ENCODE measurements around the gene APOA1. TPM values are rescaled to one million over a fixed set of nuclear protein-coding genes. Genes with fewer than 3 reads are reported as not detected.

The APOA1 gene
- total RNA-seq, 2 donors from 2014 or later, result 91.8 to 120 TPM

- Histone ChIP-seq H3K9ac (ENCODE audit: extremely low read depth, low read length, poor library complexity, severe bottlenecking) (no peak overlapping the region), H3K4me3 (ENCODE audit: low read length) (no peak overlapping the region), H3K27ac (ENCODE audit: low read depth, low read length) (no peak overlapping the region), H3K9me3 (ENCODE audit: control insufficient read depth, low read length) (peaks cover 3% of the 10 kb centered on the region), H3K4me1 (ENCODE audit: control insufficient read depth, insufficient read depth, low read length) (peaks cover 4% of the 10 kb centered on the region), H3K27me3 (ENCODE audit: control insufficient read depth, insufficient read depth, low read length, poor library complexity, severe bottlenecking) (no peaks in the 10 kb centered on the region), H3K36me3 (ENCODE audit: control insufficient read depth, insufficient read depth, low read length) (peaks cover 53% of the 10 kb centered on the region)
- 93 to 97% methylated on average over 3 to 6 of the region's 6 CpGs for WGBS, 2 experiments (ENCODE audit: insufficient coverage in 1 of 2, insufficient read length in 1 of 2)
- Mint-ChIP-seq H3K36me3 (ENCODE audit: low read depth) (peaks cover 62% of the 10 kb centered on the region), H3K4me1 (peaks cover 10% of the 10 kb centered on the region), H3K9me3 (no peaks in the 10 kb centered on the region), H3K4me3 (no peak overlapping the region), H3K27ac (no peak overlapping the region), H3K27me3 (ENCODE audit: insufficient read depth) (no peaks in the 10 kb centered on the region)
- no peak for DNase-seq
- no peak for TF ChIP-seq CTCF (conservative IDR thresholded peaks at IDR 0.05)
Observed at GRCh38 chr11:116853461-116854073, 16.1 kb upstream of the APOA1 start.

DNA sequence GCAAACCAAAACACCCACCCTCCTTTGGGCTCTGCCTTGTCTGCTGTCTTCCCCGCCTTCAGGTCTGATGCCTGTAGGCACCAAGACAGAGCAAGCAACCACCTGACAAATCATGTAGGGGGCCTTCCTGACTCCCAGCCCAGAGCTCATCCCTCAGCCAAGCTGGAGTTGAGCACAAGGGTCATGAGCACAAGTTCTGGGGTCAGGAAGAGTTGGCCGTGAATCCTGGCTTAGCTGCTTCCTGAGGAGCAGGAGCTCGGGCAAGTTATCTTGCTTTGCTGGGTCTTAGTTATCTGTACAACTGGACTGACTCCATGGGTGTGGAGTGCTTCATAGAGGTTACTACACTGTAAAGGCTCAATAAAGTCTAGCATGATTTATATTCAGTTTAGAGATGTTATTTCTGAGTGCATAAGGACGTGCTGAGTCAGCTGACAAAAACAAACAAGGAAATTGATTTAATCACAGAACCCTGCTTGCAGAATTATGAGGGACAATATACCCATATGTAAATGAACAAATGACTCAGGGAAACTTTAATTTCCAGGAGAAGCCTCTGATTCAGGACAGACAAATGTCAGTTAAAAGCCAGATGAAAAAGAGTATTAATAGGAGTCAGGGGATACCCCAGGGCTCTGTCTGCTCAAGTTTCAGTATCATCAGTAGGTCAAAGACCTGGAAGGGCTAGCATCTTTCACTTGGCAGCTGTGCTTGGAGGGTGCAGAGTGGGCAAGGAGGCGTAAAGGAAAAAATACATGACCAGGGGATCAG, 15.0 kb upstream of the APOA1 start:
- H3K4me1 ChIP-seq (ENCODE audit: control insufficient read depth, insufficient read depth, low read length), result no peaks in the 10 kb centered on the region
- no peak overlapping the region for H3K4me3 ChIP-seq (ENCODE audit: low read length)
- Mint-ChIP-seq H3K36me3 (ENCODE audit: low read depth) (peaks cover 54% of the 10 kb centered on the region), H3K27me3 (ENCODE audit: insufficient read depth) (no peaks in the 10 kb centered on the region), H3K4me3 (no peak overlapping the region), H3K9me3 (no peaks in the 10 kb centered on the region), H3K4me1 (peaks cover 5% of the 10 kb centered on the region), H3K27ac (no peak overlapping the region)
- H3K9ac ChIP-seq (ENCODE audit: extremely low read depth, low read length, poor library complexity, severe bottlenecking), result no peak overlapping the region
- H3K36me3 ChIP-seq (ENCODE audit: control insufficient read depth, insufficient read depth, low read length), result peaks cover 48% of the 10 kb centered on the region
- DNase-seq, result no peak
- 81 to 96% methylated on average over 2 to 5 of the region's 5 CpGs for WGBS, 2 experiments (ENCODE audit: insufficient coverage in 1 of 2, insufficient read length in 1 of 2)
- H3K9me3 ChIP-seq (ENCODE audit: control insufficient read depth, low read length), result peaks cover 3% of the 10 kb centered on the region
- TF ChIP-seq CTCF (conservative IDR thresholded peaks at IDR 0.05), result no peak
- no peak overlapping the region for H3K27ac ChIP-seq (ENCODE audit: low read depth, low read length)
- H3K27me3 ChIP-seq (ENCODE audit: control insufficient read depth, insufficient read depth, low read length, poor library complexity, severe bottlenecking), result no peaks in the 10 kb centered on the region

GRCh38 chr11:116851626-116852025, 14.2 kb upstream of the APOA1 start:
- peaks cover 3% of the 10 kb centered on the region for H3K9me3 ChIP-seq (ENCODE audit: control insufficient read depth, low read length)
- no peaks in the 10 kb centered on the region for H3K9me3 Mint-ChIP-seq
- no peaks in the 10 kb centered on the region for H3K27me3 Mint-ChIP-seq (ENCODE audit: insufficient read depth)
- no peak for TF ChIP-seq CTCF (conservative IDR thresholded peaks at IDR 0.05)
- H3K36me3 ChIP-seq (ENCODE audit: control insufficient read depth, insufficient read depth, low read length), result peaks cover 46% of the 10 kb centered on the region
- H3K4me1 ChIP-seq (ENCODE audit: control insufficient read depth, insufficient read depth, low read length), result no peaks in the 10 kb centered on the region
- no peak for DNase-seq
- H3K4me3 ChIP-seq (ENCODE audit: low read length), result no peak overlapping the region
- H3K9ac ChIP-seq (ENCODE audit: extremely low read depth, low read length, poor library complexity, severe bottlenecking), result no peak overlapping the region
- H3K4me3 Mint-ChIP-seq, result no peak overlapping the region
- no peak overlapping the region for H3K27ac Mint-ChIP-seq
- no peaks in the 10 kb centered on the region for H3K27me3 ChIP-seq (ENCODE audit: control insufficient read depth, insufficient read depth, low read length, poor library complexity, severe bottlenecking)
- no peak overlapping the region for H3K27ac ChIP-seq (ENCODE audit: low read depth, low read length)
- peaks cover 54% of the 10 kb centered on the region for H3K36me3 Mint-ChIP-seq (ENCODE audit: low read depth)
- 95 to 100% methylated on average over 3 to 7 of the region's 7 CpGs for WGBS, 2 experiments (ENCODE audit: insufficient coverage in 1 of 2, insufficient read length in 1 of 2)
- peaks cover 5% of the 10 kb centered on the region for H3K4me1 Mint-ChIP-seq
